ENCODE measurements around the gene UBE2N.

Gene UBE2N

GRCh38 chr12:93369505-93369904 is 72.2 kb downstream of the UBE2N start:
- TF ChIP-seq, protein P1, sequence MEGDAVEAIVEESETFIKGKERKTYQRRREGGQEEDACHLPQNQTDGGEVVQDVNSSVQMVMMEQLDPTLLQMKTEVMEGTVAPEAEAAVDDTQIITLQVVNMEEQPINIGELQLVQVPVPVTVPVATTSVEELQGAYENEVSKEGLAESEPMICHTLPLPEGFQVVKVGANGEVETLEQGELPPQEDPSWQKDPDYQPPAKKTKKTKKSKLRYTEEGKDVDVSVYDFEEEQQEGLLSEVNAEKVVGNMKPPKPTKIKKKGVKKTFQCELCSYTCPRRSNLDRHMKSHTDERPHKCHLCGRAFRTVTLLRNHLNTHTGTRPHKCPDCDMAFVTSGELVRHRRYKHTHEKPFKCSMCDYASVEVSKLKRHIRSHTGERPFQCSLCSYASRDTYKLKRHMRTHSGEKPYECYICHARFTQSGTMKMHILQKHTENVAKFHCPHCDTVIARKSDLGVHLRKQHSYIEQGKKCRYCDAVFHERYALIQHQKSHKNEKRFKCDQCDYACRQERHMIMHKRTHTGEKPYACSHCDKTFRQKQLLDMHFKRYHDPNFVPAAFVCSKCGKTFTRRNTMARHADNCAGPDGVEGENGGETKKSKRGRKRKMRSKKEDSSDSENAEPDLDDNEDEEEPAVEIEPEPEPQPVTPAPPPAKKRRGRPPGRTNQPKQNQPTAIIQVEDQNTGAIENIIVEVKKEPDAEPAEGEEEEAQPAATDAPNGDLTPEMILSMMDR (IDR thresholded peaks at IDR 0.05; ENCODE audit: unreplicated experiment in 3 of 3), result no peak
- Mint-ChIP-seq H3K4me1 (peaks cover 16% of the 10 kb centered on the region), H3K4me3 (no peak overlapping the region), H3K27me3 (ENCODE audit: low read depth) (peaks cover 4% of the 10 kb centered on the region), H3K9me3 (no peaks in the 10 kb centered on the region), H3K36me3 (ENCODE audit: low read depth) (no peaks in the 10 kb centered on the region), H3K27ac (no peak overlapping the region)

GRCh38 chr12:93368766-93369165 is 73.0 kb downstream of the UBE2N start:
- peaks cover 9% of the 10 kb centered on the region for H3K4me1 Mint-ChIP-seq
- H3K27ac Mint-ChIP-seq, result no peak overlapping the region
- no peaks in the 10 kb centered on the region for H3K9me3 Mint-ChIP-seq
- no peaks in the 10 kb centered on the region for H3K36me3 Mint-ChIP-seq (ENCODE audit: low read depth)
- no peak overlapping the region for H3K4me3 Mint-ChIP-seq
- H3K27me3 Mint-ChIP-seq (ENCODE audit: low read depth), result peaks cover 4% of the 10 kb centered on the region
- TF ChIP-seq, protein P1 (IDR thresholded peaks at IDR 0.05; ENCODE audit: unreplicated experiment in 3 of 3), result no peak

GRCh38 chr12:93366422-93366821 is 75.3 kb downstream of the UBE2N start:
- peaks cover 7% of the 10 kb centered on the region for H3K4me1 Mint-ChIP-seq
- peaks cover 6% of the 10 kb centered on the region for H3K27me3 Mint-ChIP-seq (ENCODE audit: low read depth)
- TF ChIP-seq, protein P1 (IDR thresholded peaks at IDR 0.05; ENCODE audit: unreplicated experiment in 3 of 3), result no peak
- no peak overlapping the region for H3K27ac Mint-ChIP-seq
- no peaks in the 10 kb centered on the region for H3K9me3 Mint-ChIP-seq
- H3K4me3 Mint-ChIP-seq, result no peak overlapping the region
- no peaks in the 10 kb centered on the region for H3K36me3 Mint-ChIP-seq (ENCODE audit: low read depth)

DNA sequence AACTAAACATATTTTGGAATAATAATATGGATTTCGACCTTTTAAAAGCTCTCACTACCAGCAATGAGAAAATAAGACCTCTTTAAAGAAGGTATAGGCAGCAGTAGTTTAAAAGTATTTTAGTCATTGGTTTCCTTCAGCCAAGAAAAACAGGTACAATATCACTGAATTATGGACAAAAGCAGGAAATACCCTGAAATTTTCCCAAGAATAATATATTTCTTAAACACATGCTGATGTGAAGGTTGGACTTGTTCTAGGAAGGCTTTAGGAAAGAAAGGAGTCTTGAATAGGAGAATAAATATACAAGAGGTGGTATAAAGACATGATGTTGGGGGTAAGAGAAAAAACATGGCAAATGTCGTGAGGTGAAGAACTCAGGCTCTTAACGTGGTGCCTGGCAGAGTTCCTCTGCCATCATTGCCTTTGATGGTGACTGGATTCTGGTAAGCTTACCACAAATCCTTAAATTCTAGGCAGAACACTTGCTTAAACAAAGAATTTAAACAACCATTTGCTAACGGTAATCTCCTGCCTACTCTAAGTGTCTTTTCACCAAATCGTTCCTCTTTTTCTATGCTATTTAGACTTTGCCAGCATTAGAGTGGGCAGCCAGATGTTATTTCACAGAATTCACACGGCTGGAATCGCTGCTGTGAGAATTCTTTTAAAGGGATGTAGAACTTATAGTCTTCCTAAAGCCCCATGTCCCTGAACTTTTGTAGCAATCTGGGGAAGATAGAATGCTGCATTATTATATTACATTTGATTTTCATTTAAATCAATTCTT is 75.9 kb downstream of the UBE2N start:
- H3K27me3 Mint-ChIP-seq (ENCODE audit: low read depth), result peaks cover 6% of the 10 kb centered on the region
- H3K4me3 Mint-ChIP-seq, result no peak overlapping the region
- TF ChIP-seq, protein P1 (IDR thresholded peaks at IDR 0.05; ENCODE audit: unreplicated experiment in 3 of 3), result no peak
- H3K36me3 Mint-ChIP-seq (ENCODE audit: low read depth), result no peaks in the 10 kb centered on the region
- peak overlapping the region in 1 of 3 experiments; percentile 76 for H3K27ac Mint-ChIP-seq
- H3K9me3 Mint-ChIP-seq, result no peaks in the 10 kb centered on the region
- H3K4me1 Mint-ChIP-seq, result peaks cover 7% of the 10 kb centered on the region

- Mint-ChIP-seq H3K27ac (no peak overlapping the region), H3K4me1 (peaks cover 7% of the 10 kb centered on the region), H3K9me3 (no peaks in the 10 kb centered on the region), H3K36me3 (ENCODE audit: low read depth) (no peaks in the 10 kb centered on the region), H3K27me3 (ENCODE audit: low read depth) (peaks cover 6% of the 10 kb centered on the region), H3K4me3 (no peak overlapping the region)
- TF ChIP-seq, protein P1 (IDR thresholded peaks at IDR 0.05; ENCODE audit: unreplicated experiment in 3 of 3), result no peak
Measured at GRCh38 chr12:93363841-93364297, 77.9 kb downstream of the UBE2N start.
